Measurements from ENCODE around the gene TNS3. TPM values are rescaled to one million over a fixed set of nuclear protein-coding genes. Genes with fewer than 3 reads are reported as not detected.
A peak's percentile ranks its signal among the peaks of the same experiment; 100 is the strongest.

TNS3 gene
- total RNA-seq, 1 donor from 2014 or later = 174 TPM

DNA sequence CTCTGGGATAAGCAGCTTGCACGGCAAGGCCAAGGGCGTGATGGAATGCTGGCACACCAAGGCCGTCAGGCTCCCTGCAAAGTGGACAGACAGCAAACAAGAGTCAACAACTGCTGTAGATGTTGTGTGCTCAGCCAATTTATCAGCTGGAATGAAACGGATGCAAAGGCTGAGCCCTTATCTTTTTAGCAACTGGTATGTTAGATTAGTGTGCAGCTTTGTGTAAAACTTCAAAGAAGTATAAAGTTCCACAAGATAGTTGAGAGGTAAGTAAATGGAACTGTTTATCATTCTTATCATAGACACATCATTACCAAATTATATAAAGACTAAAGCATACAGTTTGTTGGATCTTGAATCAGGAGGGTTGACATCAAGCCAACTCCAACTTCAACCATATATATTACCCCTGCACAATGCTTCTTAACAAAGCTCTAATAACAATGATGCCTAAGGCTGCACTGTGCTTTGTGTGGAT is 289.0 kb downstream of the TNS3 start:
- H3K4me1 ChIP-seq = peaks cover 11% of the 10 kb centered on the region
- intact Hi-C loops (cut with DNase I) = no loop called here
- no peak overlapping the region for H3K27ac ChIP-seq
- no peak overlapping the region for H3K4me3 ChIP-seq
- H3K9me3 ChIP-seq = no peaks in the 10 kb centered on the region
- H3K36me3 ChIP-seq = peaks cover 89% of the 10 kb centered on the region
- peak in 1 of 2 donors; percentile 69 for ATAC-seq
- TF ChIP-seq, protein P1, sequence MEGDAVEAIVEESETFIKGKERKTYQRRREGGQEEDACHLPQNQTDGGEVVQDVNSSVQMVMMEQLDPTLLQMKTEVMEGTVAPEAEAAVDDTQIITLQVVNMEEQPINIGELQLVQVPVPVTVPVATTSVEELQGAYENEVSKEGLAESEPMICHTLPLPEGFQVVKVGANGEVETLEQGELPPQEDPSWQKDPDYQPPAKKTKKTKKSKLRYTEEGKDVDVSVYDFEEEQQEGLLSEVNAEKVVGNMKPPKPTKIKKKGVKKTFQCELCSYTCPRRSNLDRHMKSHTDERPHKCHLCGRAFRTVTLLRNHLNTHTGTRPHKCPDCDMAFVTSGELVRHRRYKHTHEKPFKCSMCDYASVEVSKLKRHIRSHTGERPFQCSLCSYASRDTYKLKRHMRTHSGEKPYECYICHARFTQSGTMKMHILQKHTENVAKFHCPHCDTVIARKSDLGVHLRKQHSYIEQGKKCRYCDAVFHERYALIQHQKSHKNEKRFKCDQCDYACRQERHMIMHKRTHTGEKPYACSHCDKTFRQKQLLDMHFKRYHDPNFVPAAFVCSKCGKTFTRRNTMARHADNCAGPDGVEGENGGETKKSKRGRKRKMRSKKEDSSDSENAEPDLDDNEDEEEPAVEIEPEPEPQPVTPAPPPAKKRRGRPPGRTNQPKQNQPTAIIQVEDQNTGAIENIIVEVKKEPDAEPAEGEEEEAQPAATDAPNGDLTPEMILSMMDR (IDR thresholded peaks at IDR 0.05) = no peak
- no peaks in the 10 kb centered on the region for H3K27me3 ChIP-seq (ENCODE audit: low read depth)
- no peak for DNase-seq

DNA sequence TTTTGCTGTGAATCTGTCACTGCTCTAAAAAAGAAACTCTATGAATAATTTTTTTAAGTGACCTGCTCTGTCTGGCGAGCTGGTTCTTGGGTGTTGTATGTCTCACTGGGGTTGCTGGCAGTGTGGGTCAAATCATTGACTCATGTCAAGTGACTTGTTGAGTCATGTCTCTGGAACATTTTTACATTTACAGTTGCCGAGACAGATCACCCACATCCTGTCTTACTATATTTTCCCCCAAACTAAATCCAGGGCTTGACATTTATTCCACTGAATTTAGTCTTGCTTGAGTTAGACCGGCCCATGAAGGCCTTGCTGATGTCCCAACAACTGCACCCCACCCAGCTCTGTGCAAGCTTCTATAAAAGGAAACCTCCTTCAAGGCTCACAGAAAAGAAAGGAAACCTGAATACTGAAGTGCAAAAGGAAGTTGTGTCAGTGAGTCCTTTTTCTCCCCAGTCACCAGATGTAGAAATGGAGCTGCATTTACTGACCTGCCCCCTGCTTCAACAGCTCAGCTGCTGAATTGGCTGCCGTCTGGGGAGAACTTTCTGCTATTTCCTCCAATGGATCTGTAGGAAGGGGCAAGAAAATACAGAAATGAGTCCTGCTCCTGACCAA is 290.3 kb downstream of the TNS3 start:
- ATAC-seq (peak; percentile 66 to 80), DNase-seq (no peak)
- H3K27ac ChIP-seq = peak overlapping the region; percentile 7
- TF ChIP-seq, protein P1 (IDR thresholded peaks at IDR 0.05) = no peak
- H3K4me1 ChIP-seq = peaks cover 11% of the 10 kb centered on the region
- intact Hi-C loops (cut with DNase I) = no loop called here
- H3K4me3 ChIP-seq = no peak overlapping the region
- no peaks in the 10 kb centered on the region for H3K9me3 ChIP-seq
- no peaks in the 10 kb centered on the region for H3K27me3 ChIP-seq (ENCODE audit: low read depth)
- H3K36me3 ChIP-seq = peaks cover 91% of the 10 kb centered on the region

- peak overlapping the region; percentile 7 for H3K27ac ChIP-seq
Observed at GRCh38 chr7:47290867-47291266, 291.0 kb downstream of the TNS3 start.

DNA sequence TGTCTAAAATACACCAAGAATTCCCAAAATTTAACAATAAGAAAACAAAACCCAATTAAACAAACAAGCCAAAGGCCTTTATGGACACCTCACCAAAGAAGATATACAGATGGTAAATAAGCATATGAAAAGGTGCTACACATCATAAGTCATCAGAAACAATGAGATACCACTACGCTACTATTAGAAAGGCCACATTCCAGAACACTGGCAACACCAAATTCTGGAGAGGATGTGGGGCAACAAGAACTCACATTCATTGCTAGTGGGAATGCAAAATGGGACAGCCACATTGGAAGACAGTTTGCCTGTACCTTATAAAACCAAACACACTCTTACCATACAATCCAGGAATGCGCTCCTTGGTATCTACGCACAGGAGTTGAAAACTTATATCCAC is 291.4 kb downstream of the TNS3 start:
- no peak overlapping the region for H3K4me3 ChIP-seq
- H3K27ac ChIP-seq = peak overlapping the region; percentile 7
- intact Hi-C loops (cut with DNase I) = no loop called here
- DNase-seq = no peak
- peaks cover 11% of the 10 kb centered on the region for H3K4me1 ChIP-seq
- TF ChIP-seq, protein P1 (IDR thresholded peaks at IDR 0.05) = no peak
- peaks cover 90% of the 10 kb centered on the region for H3K36me3 ChIP-seq
- H3K9me3 ChIP-seq = no peaks in the 10 kb centered on the region
- H3K27me3 ChIP-seq (ENCODE audit: low read depth) = no peaks in the 10 kb centered on the region
- no peak for ATAC-seq

More at GRCh38 chr7:47290867-47291266, 291.0 kb downstream of the TNS3 start:
- H3K9me3 ChIP-seq = no peaks in the 10 kb centered on the region
- DNase-seq (no peak), ATAC-seq (no peak)
- H3K27me3 ChIP-seq (ENCODE audit: low read depth) = no peaks in the 10 kb centered on the region
- intact Hi-C loops (cut with DNase I) = no loop called here
- H3K36me3 ChIP-seq = peaks cover 90% of the 10 kb centered on the region
- peaks cover 11% of the 10 kb centered on the region for H3K4me1 ChIP-seq
- H3K4me3 ChIP-seq = no peak overlapping the region
- TF ChIP-seq, protein P1 (IDR thresholded peaks at IDR 0.05) = no peak

- Histone ChIP-seq H3K4me3 (no peak overlapping the region), H3K27me3 (ENCODE audit: low read depth) (no peaks in the 10 kb centered on the region), H3K9me3 (no peaks in the 10 kb centered on the region), H3K27ac (no peak overlapping the region), H3K4me1 (peaks cover under 1% of the 10 kb centered on the region), H3K36me3 (peaks cover 92% of the 10 kb centered on the region)
- no peak for DNase-seq
- TF ChIP-seq, protein P1 (IDR thresholded peaks at IDR 0.05) = no peak
- no peak for ATAC-seq
- intact Hi-C loops (cut with DNase I) = no loop called here
Observed at GRCh38 chr7:47288060-47288459, 293.9 kb downstream of the TNS3 start.
